Psoas muscle (tissue), 8 donors: Measurements from ENCODE around the gene GALR1. TPM values are rescaled to one million over a fixed set of nuclear protein-coding genes. Genes with fewer than 3 reads are reported as not detected.
"Not testable (repeated sequence)": the region's sequence is repeated elsewhere in the genome, so short reads cannot be mapped to it uniquely, and the experiment has no call there.

Source experiments
- ATAC-seq, 4 donors: fragments of 200-7000 bp; cut with Tn5 transposase; one replicate each; pipeline ENCODE4 v1.9.1; 2020; ENCODE audit warnings: moderate library complexity in 3 of 4, mild to moderate bottlenecking in 2 of 4
- DNase-seq, 2 donors: peaks; one replicate each; pipeline ENCODE4 v3.0.0-alpha.2; 2020
- H3K27ac ChIP-seq: fragments of 200-600 bp; one replicate; pipeline ENCODE4 v1.8.0; 2022
- H3K27me3 ChIP-seq, 3 donors: fragments of 200-600 bp in 1 of 3; one replicate each; pipeline versions ENCODE4 v1.6.1 to v1.8.0; 2013 to 2022; ENCODE audit warnings: low read length in 2 of 3, mild to moderate bottlenecking in 2 of 3, moderate library complexity in 1 of 3; ENCODE audit not compliant: insufficient read depth in 3 of 3
- H3K36me3 ChIP-seq, 2 donors: fragments of 200-600 bp in 1 of 2; one replicate each; pipeline versions ENCODE4 v1.6.1 to v1.8.0; 2013 to 2022; ENCODE audit warnings: low read depth in 1 of 2, mild to moderate bottlenecking in 1 of 2, moderate library complexity in 1 of 2; ENCODE audit not compliant: insufficient read depth in 1 of 2
- H3K4me1 ChIP-seq: fragments of 200-600 bp; one replicate; pipeline ENCODE4 v1.8.0; 2022
- H3K4me3 ChIP-seq: fragments of 200-600 bp; one replicate; pipeline ENCODE4 v1.8.0; 2022; ENCODE audit warnings: mild to moderate bottlenecking
- H3K9me3 ChIP-seq: fragments of 200-600 bp; one replicate; pipeline ENCODE4 v1.8.0; 2022
- WGBS, 3 donors: extraction: QIAGEN DNeasy Blood & Tissue Kit; methylation state at CpG; one replicate each; pipeline versions ENCODE4 v1.1.6 to v1.1.7; 2013; 5-methylcytosine and 5-hydroxymethylcytosine counted together
- intact Hi-C, 2 donors: fragments of 100-400 bp; cut with DNase I; formaldehyde crosslinking; loops; one replicate each; pipeline versions ENCODE4 v1.11.0 to v1.14.2; 2022
- polyA plus RNA-seq, 3 donors: library from polyadenylated mRNA; stranded (reverse); fragments of 200-250 nt; gene quantifications; one replicate each; pipeline ENCODE4 v1.2.3, GENCODE V29; 2013
- total RNA-seq, 4 donors: library from RNA; stranded (reverse); fragmentation: NEBNext Ultra II Directional in 2 of 4; extraction: Animal tissue kit (Norgen Biotek cat#: 25700) in 2 of 4; gene quantifications; one replicate each; pipeline versions ENCODE4 v1.2.1 to v1.2.4, GENCODE V29; 2021 to 2023
- TF ChIP-seq, protein P1 (sequence below): fragments of 200-600 bp; IDR thresholded peaks from one replicate; pipeline ENCODE4 v1.8.0; 2022; ENCODE audit warnings: antibody characterized with exemption
- donor health status: healthy with polysubstance abuse.
- donor health status: DM: no; HTN: no; CAD: no; lungs with moderate emphysema.
- donor health status: Bipolar disorder and iron deficiency.
- donor health status: healthy.
- donor health status: DM: yes; HTN: yes; CAD: no.
- donor health status: DM: no; HTN: no; CAD: no.
- donor health status: DM: no; HTN: no; CAD: no.
- donor health status: DM: yes; HTN: yes; CAD: no.

The GALR1 gene
- total and polyA plus RNA-seq, 7 donors = under 0.01 to 0.02 TPM; not detected in 5

DNA sequence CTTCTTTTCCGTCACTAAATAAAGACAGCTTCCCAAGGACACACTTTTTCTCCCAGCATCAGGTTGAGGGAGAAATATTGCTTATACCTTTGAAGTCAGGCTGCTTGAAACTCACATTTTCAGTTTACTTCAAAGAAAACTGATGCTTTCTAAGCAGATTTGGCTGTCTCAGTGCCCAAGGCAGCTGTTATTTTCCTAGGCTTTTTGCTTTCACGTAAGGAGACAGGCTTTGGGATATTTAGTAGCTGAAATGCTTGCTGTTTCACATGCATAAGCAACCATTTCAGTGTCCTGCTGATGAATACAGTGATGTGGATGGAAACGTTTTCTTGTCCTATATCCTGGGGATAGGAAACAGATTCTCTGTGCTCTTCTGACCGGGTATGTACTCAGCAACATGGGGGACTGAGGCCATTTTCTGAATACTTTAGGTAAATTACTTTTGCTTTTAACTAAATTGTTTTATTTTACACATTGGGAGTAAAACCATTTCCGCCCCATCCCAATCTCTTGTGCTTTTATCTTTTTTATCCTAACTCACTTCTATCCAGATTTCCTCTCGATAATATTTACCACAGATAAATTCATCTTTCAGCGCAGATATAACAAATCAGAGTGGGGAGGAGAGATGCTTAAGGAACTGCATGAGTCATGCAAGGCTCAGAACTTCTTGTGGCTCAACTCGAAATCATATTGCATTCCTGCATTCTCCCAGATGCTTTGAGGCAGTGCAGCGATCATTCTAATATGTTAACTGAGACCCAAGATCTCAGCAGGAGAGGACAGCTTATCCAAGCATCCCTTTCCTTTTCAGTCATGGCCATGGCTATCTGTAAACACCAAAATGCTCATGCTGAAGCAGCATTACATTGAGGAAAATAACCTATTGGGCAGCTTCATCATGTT lies 22.2 kb downstream of the GALR1 start:
- DNase-seq (no peak), ATAC-seq (no peak)
- WGBS, 3 donors = 39 to 45% (median 40%) methylated on average over 9 of the region's 9 CpGs
- Histone ChIP-seq H3K27ac (no peak overlapping the region), H3K4me1 (no peaks in the 10 kb centered on the region), H3K36me3 (no peaks in the 10 kb centered on the region), H3K27me3 (peaks cover 0 to 6% (median 5%) of the 10 kb centered on the region in 3 donors), H3K4me3 (no peak overlapping the region), H3K9me3 (no peaks in the 10 kb centered on the region)
- intact Hi-C loops = no loop called here
- TF ChIP-seq, protein P1, sequence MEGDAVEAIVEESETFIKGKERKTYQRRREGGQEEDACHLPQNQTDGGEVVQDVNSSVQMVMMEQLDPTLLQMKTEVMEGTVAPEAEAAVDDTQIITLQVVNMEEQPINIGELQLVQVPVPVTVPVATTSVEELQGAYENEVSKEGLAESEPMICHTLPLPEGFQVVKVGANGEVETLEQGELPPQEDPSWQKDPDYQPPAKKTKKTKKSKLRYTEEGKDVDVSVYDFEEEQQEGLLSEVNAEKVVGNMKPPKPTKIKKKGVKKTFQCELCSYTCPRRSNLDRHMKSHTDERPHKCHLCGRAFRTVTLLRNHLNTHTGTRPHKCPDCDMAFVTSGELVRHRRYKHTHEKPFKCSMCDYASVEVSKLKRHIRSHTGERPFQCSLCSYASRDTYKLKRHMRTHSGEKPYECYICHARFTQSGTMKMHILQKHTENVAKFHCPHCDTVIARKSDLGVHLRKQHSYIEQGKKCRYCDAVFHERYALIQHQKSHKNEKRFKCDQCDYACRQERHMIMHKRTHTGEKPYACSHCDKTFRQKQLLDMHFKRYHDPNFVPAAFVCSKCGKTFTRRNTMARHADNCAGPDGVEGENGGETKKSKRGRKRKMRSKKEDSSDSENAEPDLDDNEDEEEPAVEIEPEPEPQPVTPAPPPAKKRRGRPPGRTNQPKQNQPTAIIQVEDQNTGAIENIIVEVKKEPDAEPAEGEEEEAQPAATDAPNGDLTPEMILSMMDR = no peak

DNA sequence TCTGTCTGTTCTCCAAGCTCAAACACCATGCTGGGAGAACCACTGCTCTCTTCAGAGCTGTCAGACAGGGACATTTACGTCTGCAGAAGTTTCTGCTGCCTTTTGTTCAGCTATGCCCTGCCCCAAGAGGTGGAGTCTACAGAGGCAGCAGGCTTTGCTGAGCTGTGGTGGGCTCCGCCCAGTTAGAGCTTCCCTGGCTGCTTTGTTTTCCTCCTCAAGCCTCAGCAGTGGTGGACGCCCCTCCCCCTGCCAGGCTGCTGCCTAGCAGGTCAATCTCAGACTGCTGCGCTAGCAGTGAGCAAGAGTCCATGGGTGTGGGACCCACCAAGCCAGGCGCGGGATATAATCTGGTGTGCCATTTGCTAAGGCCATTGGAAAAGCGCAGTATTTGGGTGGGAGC lies 41.2 kb downstream of the GALR1 start:
- H3K9me3 ChIP-seq, intact Hi-C loops, H3K36me3 ChIP-seq, DNase-seq, H3K27ac ChIP-seq, H3K27me3 ChIP-seq, H3K4me3 ChIP-seq, H3K4me1 ChIP-seq, ATAC-seq: not testable (repeated sequence)
- 73 to 78% (median 74%) methylated on average over 7 of the region's 7 CpGs for WGBS, 3 donors

DNA sequence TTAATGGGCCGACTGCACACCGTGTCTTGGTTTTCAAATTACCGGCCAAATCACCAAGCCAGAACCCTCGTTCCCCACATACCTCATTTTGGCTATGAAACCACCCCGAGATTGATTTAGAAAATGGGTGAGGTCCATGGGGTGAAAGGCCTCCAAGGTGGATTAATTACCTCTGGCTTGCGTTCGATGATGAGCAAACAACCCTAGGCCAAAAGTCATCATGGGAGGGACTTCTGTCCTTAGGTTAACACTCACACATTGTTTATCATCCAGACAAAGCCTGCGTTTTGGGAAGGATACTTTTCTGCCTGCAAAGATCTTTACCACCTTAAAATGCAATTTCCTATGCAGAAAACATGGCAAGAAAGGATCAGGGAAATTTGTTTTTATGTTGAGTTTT lies 48.5 kb downstream of the GALR1 start:
- H3K4me1 ChIP-seq = no peaks in the 10 kb centered on the region
- H3K4me3 ChIP-seq = no peak overlapping the region
- WGBS, 3 donors = 49 to 64% (median 54%) methylated on average over 8 of the region's 8 CpGs
- H3K36me3 ChIP-seq = no peaks in the 10 kb centered on the region
- intact Hi-C loops = no loop called here
- no peak overlapping the region for H3K27ac ChIP-seq
- H3K27me3 ChIP-seq = peaks cover 0 to 4% (median 1%) of the 10 kb centered on the region in 3 donors
- no peaks in the 10 kb centered on the region for H3K9me3 ChIP-seq
- no peak for DNase-seq
- ATAC-seq = no peak
- TF ChIP-seq, protein P1 = no peak

DNA sequence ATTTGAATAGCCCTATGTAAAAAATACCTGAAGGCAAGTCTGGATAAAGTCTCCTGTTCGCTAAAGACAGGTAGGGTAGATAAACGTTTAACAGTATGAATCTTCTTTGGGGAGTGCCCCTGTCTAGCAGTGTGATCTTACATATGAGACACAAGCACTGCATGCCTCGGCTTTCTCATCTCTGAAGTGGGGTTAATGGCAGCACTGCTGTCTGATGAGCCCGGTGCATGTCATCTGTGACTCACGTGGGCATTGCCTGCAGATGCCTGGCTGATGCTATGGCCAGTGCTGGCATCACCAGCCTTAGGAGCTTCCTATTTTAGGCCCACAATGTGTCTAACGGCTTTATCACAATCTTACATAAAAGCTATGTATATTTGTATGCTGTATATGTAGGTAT lies 50.1 kb downstream of the GALR1 start:
- no peak overlapping the region for H3K4me3 ChIP-seq
- H3K4me1 ChIP-seq = no peaks in the 10 kb centered on the region
- DNase-seq (no peak), ATAC-seq (no peak)
- TF ChIP-seq, protein P1 = no peak
- H3K36me3 ChIP-seq = no peaks in the 10 kb centered on the region
- no peaks in the 10 kb centered on the region for H3K9me3 ChIP-seq
- H3K27me3 ChIP-seq = peaks cover 0 to 4% (median 1%) of the 10 kb centered on the region in 3 donors
- no peak overlapping the region for H3K27ac ChIP-seq
- intact Hi-C loops = no loop called here
- WGBS, 3 donors = 71 to 86% (median 81%) methylated on average over 6 of the region's 6 CpGs

DNA sequence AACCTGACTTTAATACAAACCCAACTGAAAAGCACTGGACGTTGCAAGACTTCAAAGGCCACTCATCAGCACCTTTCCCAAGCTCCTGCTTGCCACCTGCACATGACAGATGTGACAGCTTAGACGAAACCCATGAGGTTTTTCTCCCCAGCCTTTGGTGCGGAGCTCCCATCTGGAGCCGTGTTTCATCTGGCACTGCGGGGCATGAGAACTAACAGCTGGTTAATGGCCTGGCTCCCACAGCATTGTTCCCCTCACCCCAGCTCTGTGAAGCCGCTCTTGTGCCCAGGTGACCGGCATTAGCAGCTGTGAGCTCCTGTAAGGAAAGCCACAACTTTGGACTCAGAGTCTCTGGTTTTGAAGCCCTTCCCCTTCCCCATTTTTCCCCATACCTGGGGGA lies 50.9 kb downstream of the GALR1 start:
- no peaks in the 10 kb centered on the region for H3K9me3 ChIP-seq
- TF ChIP-seq, protein P1 = no peak
- no peak overlapping the region for H3K4me3 ChIP-seq
- H3K36me3 ChIP-seq = no peaks in the 10 kb centered on the region
- WGBS, 3 donors = 29 to 37% (median 35%) methylated on average over 7 of the region's 7 CpGs
- intact Hi-C loops = no loop called here
- H3K27ac ChIP-seq = no peak overlapping the region
- H3K27me3 ChIP-seq = peaks cover 0 to 4% (median 1%) of the 10 kb centered on the region in 3 donors
- ATAC-seq (no peak), DNase-seq (no peak)
- no peaks in the 10 kb centered on the region for H3K4me1 ChIP-seq
